Right atrium auricular region (tissue), 2 donors: ENCODE measurements around the gene NOTCH4. TPM values are rescaled to one million over a fixed set of nuclear protein-coding genes. Genes with fewer than 3 reads are reported as not detected.

Experiments
- DNase-seq: peaks from one replicate; pipeline ENCODE4 v3.0.0-alpha.2; 2019; ENCODE audit warnings: low spot score
- H3K27ac ChIP-seq, 2 donors: fragments of 200-600 bp; sonication (generic); 1 replicate in 1 of 2; 2 replicates in 1 of 2; pipeline ENCODE4 v1.5.1; 2016 to 2019
- H3K27me3 ChIP-seq, 2 donors: fragments of 200-600 bp; sonication (generic); one replicate each; pipeline versions ENCODE4 v1.5.1 to v1.6.0; 2017 to 2019
- H3K36me3 ChIP-seq: fragments of 200-600 bp; sonication (generic); one replicate; pipeline ENCODE4 v1.5.1; 2016
- H3K4me1 ChIP-seq, 2 donors: fragments of 200-600 bp; sonication (generic); one replicate each; pipeline versions ENCODE4 v1.5.1 to v1.6.0; 2017 to 2019
- H3K4me3 ChIP-seq, 2 donors: fragments of 200-600 bp; sonication (generic); 1 replicate in 1 of 2; 2 replicates in 1 of 2; pipeline ENCODE4 v1.5.1; 2017 to 2019; ENCODE audit warnings: mild to moderate bottlenecking in 1 of 2, moderate library complexity in 1 of 2
- H3K9me3 ChIP-seq, 2 donors: fragments of 200-600 bp; sonication (generic); one replicate each; pipeline ENCODE4 v1.5.1; 2019
- CTCF ChIP-seq, 2 donors: fragments of 200-600 bp; sonication (generic); IDR thresholded peaks; one replicate each; pipeline ENCODE4 v1.5.1; 2019; ENCODE audit warnings: antibody characterized with exemption in 2 of 2
- total RNA-seq, 2 donors: library from RNA; depleted of rRNA; stranded (reverse); fragments of >200 nt; gene quantifications; one replicate each; pipeline ENCODE4 v1.1.0, GENCODE V29; 2016

The NOTCH4 gene
- total RNA-seq, 2 donors from 2014 or later: 16.2 to 22.5 TPM

- Histone ChIP-seq H3K9me3 (no peaks in the 10 kb centered on the region), H3K27ac (peak overlapping the region in 1 of 2 donors; percentile 67), H3K36me3 (no peaks in the 10 kb centered on the region), H3K4me1 (peaks cover 0 to 5% of the 10 kb centered on the region in 2 donors), H3K4me3 (no peak overlapping the region), H3K27me3 (no peaks in the 10 kb centered on the region)
- TF ChIP-seq CTCF (IDR thresholded peaks at IDR 0.05): no peak
- no peak for DNase-seq
Measured at GRCh38 chr6:32224696-32225095, 829 bp upstream of the NOTCH4 start.

- H3K9me3 ChIP-seq: no peaks in the 10 kb centered on the region
- H3K27ac ChIP-seq: peak overlapping the region; percentile 67 to 73
- H3K4me1 ChIP-seq: peaks cover 0 to 5% of the 10 kb centered on the region in 2 donors
- TF ChIP-seq CTCF (IDR thresholded peaks at IDR 0.05): no peak
- peak overlapping the region; percentile 4 to 37 for H3K4me3 ChIP-seq
- H3K27me3 ChIP-seq: no peaks in the 10 kb centered on the region
- no peak for DNase-seq
- H3K36me3 ChIP-seq: no peaks in the 10 kb centered on the region
Measured at GRCh38 chr6:32222333-32223230, 1.3 kb downstream of the NOTCH4 start.

- Histone ChIP-seq H3K27ac (no peak overlapping the region), H3K36me3 (no peaks in the 10 kb centered on the region)
Measured at GRCh38 chr6:32220021-32220420, 3.8 kb downstream of the NOTCH4 start.

GRCh38 chr6:32218167-32218566 is 5.7 kb downstream of the NOTCH4 start:
- no peak overlapping the region for H3K27ac ChIP-seq
- H3K27me3 ChIP-seq: no peaks in the 10 kb centered on the region
- H3K9me3 ChIP-seq: no peaks in the 10 kb centered on the region
- DNase-seq: no peak
- H3K4me1 ChIP-seq: peaks cover 0 to 5% of the 10 kb centered on the region in 2 donors
- no peak overlapping the region for H3K4me3 ChIP-seq
- no peaks in the 10 kb centered on the region for H3K36me3 ChIP-seq
- no peak for TF ChIP-seq CTCF (IDR thresholded peaks at IDR 0.05)

More at GRCh38 chr6:32220021-32220420, 3.8 kb downstream of the NOTCH4 start:
- no peak for DNase-seq
- no peak for TF ChIP-seq CTCF (IDR thresholded peaks at IDR 0.05)
- no peak overlapping the region for H3K4me3 ChIP-seq
- H3K4me1 ChIP-seq: peaks cover 0 to 5% of the 10 kb centered on the region in 2 donors
- H3K27me3 ChIP-seq: no peaks in the 10 kb centered on the region
- H3K9me3 ChIP-seq: no peaks in the 10 kb centered on the region

GRCh38 chr6:32216998-32217397 is 6.9 kb downstream of the NOTCH4 start:
- Histone ChIP-seq H3K27me3 (no peaks in the 10 kb centered on the region), H3K4me1 (no peaks in the 10 kb centered on the region), H3K27ac (no peak overlapping the region), H3K4me3 (no peak overlapping the region), H3K9me3 (no peaks in the 10 kb centered on the region), H3K36me3 (no peaks in the 10 kb centered on the region)
- no peak for TF ChIP-seq CTCF (IDR thresholded peaks at IDR 0.05)
- DNase-seq: no peak
